NCI-H524 treated with DMSO at 0.1 percent for 48 hours (cell line): ENCODE measurements around the gene ANKRD20A1.
"Not testable (repeated sequence)": the region's sequence is repeated elsewhere in the genome, so short reads cannot be mapped to it uniquely, and the experiment has no call there.

ENCODE experiments used
- DNase-seq: peaks from one replicate; lab custom pipeline; 2025; lab: John Stamatoyannopoulos, UW

The ANKRD20A1 gene

DNA sequence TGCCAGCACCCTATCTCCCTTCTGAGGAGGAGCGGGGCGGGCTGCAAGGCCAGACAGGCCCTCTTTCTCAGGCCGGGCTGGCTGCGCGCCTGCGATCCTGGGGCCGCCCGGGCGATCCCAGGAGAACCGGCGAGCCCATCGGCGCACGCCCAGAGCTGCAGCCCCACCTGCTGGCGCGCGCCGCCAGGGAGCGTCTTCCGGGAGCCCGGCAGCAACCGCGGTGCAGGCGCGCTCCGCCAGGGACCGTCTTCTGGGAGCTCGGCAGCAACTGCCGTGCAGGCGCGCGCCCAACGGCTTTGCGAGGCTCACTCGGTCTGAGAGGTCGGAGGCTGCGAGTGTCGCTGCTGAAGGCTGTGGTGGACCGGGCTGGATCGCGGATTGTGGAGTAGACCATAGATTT, at the start of gene ANKRD20A1:
TSS of gene ANKRD20A1 (plus strand) at position 61 of the 400 bp plus-strand sequence. CDS start 496 bp downstream, outside the sequence.
- DNase-seq: not testable (repeated sequence)

DNA sequence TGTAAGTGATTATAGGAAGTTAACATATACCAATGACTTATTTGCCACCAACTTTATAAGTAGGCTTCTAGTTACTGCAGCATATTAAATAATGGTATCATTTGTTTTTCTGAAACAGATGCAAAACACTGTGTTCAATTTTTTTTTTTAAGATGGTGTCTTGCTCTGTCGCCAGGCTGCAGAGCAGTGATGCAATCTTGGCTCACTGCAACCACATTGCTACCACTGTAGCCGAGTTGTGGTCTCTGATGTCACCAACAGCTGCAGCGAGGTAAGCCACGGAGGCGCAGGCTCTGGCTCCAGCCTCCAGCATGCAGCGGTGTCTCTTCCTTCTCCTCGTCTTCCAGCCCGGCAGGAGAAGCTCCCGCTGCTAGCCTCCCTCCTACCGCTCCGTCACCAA, 26.6 kb upstream of the ANKRD20A1 start:
- not testable (repeated sequence) for DNase-seq
